RWPE1 (cell line): Measurements from ENCODE around the gene NEDD9.

Experiments used
- CTCF ChIA-PET: fragments of 350-600 bp; sonication (Branson Sonifier 250); formaldehyde crosslinking; extraction: SDS; loops from one replicate; lab custom pipeline; 2021; lab: Yijun Ruan, JAX
- POLR2A ChIA-PET: fragments of 400-600 bp; formaldehyde crosslinking; extraction: SDS; loops from one replicate; lab custom pipeline; 2020; ENCODE audit warnings: antibody characterized with exemption; ENCODE audit not compliant: low non-redundant PET; lab: Yijun Ruan, JAX
- DNase-seq: peaks from one replicate; pipeline ENCODE4 v3.0.0; 2012; ENCODE audit warnings: low spot score
- H3K27ac ChIP-seq: fragments of 450-650 bp; 2 replicates; pipeline ENCODE4 v1.5.1; 2017
- TF ChIP-seq, protein P1 (sequence below): fragments of 450-650 bp; conservative IDR thresholded peaks from 2 replicates; pipeline ENCODE4 v1.5.1; 2017; ENCODE audit warnings: low read depth, mild to moderate bottlenecking

NEDD9 gene

DNA sequence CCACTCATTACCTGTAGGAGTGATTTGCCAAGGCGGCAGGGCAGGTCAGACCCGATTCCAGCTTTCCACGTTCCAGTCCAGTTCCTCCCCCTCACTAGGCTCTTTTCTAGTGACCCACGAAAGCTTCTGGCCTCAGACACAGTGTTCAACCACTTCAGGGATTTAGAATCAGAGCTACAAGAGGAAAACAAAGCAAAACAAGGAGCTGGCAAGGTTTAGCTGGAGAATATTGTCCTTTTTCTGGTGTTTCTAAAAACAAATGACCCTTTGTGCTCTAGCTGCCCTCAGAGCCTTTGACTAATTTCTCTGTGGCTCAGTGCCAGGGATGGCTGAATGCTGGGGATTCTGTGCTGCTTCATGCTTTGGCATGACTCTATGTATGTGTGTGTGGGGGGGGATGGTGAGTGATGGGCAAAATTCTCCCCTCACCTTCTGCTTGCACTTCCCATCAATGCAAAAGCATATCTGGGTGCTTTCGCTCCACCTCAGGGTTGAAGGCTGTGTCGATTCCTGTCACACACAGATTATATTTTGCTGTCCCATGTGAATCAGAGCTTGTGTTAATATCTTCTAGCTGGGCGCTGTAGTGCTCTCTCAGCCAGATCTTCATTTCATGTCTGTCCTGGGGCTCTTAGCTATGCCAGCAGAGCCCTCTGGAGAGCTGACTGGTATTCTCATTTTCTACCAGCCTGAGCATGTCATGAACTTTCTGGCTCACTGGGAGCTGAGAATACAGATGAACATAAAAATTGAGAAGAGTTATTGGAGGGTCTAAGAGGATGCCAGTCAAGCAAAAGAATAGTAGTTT lies 19.3 kb upstream of the NEDD9 start:
- TF ChIP-seq, protein P1, sequence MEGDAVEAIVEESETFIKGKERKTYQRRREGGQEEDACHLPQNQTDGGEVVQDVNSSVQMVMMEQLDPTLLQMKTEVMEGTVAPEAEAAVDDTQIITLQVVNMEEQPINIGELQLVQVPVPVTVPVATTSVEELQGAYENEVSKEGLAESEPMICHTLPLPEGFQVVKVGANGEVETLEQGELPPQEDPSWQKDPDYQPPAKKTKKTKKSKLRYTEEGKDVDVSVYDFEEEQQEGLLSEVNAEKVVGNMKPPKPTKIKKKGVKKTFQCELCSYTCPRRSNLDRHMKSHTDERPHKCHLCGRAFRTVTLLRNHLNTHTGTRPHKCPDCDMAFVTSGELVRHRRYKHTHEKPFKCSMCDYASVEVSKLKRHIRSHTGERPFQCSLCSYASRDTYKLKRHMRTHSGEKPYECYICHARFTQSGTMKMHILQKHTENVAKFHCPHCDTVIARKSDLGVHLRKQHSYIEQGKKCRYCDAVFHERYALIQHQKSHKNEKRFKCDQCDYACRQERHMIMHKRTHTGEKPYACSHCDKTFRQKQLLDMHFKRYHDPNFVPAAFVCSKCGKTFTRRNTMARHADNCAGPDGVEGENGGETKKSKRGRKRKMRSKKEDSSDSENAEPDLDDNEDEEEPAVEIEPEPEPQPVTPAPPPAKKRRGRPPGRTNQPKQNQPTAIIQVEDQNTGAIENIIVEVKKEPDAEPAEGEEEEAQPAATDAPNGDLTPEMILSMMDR, result no peak
- H3K27ac ChIP-seq, result peak overlapping the region; percentile 19
- POLR2A ChIA-PET, result interaction anchor here (0.8 kb wide), 1 partner anchor 19 kb away, joined by 3 read pairs; the partner anchor contains the start of gene NEDD9
- peak; percentile 36 for DNase-seq
- CTCF ChIA-PET, result interaction anchor here (0.6 to 0.7 kb wide), 2 partner anchors 127 to 355 kb away, joined by 3 read pairs; no protein-coding TSS in a partner anchor

DNA sequence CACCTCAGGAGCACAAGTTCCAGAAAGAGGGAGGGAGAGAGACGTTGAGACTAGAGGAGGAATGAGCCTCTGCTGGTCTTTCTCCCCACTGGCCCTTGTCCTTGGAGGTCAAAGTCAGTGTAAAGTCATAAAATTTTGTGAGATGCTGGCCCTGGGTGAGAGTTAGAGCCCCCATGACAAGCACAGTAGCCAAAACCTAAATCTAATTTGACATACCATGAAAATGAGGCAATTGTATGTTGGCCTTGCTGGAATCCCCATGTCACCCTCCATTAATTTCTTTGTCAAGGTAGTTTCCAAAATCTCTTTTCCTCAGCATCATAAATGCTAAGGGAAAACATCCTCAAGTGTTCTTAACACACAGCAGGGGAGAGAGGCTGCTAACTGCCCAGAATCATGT lies 17.6 kb upstream of the NEDD9 start:
- H3K27ac ChIP-seq, result no peak overlapping the region
- CTCF ChIA-PET, result interaction anchor here (0.9 kb wide), 1 partner anchor 102 kb away, joined by 3 read pairs; no protein-coding TSS in a partner anchor
- POLR2A ChIA-PET, result no interaction called here

DNA sequence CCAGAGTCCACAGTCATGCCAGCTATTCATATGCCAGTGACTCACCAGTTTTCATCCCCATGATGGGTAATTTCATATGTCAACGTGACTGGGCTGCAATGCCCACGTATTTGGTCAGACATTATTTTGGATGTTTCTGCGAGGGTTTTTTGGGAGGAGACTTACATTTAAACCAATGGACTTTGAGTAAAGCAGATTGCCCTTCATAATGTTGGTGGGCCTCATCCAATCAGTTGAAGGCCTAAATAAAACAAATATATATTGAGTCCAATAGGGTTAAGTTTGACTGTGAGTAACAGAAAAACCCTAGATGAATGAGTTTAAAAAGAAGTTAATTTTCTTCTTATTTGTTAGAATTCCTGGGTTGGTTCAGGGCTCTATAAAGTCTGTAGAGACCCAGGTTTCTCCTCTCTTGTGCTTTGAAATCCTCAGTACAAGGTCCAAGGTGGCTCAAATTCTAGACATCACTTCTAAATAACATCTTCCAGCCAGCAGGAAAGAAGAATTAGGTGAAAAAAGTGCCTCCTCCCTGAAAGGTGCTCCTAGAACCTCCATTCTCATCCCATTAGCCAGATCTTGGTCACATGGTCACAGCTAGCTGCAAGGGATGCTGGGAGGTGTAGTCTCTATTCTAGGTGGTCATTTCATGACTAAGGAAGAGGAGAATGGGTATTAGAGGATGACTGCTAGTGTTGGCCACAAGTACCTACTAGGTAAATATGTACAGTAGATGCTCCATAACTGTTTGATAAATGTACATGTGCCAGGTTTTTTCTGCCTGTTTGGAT lies 16.7 kb upstream of the NEDD9 start:
- no peak overlapping the region for H3K27ac ChIP-seq
- ChIA-PET CTCF (no interaction called here), POLR2A (no interaction called here)
- DNase-seq, result no peak
- TF ChIP-seq, protein P1, result no peak

More for the DNA sequence above, 17.6 kb upstream of the NEDD9 start:
- TF ChIP-seq, protein P1, result no peak
- no peak for DNase-seq

DNA sequence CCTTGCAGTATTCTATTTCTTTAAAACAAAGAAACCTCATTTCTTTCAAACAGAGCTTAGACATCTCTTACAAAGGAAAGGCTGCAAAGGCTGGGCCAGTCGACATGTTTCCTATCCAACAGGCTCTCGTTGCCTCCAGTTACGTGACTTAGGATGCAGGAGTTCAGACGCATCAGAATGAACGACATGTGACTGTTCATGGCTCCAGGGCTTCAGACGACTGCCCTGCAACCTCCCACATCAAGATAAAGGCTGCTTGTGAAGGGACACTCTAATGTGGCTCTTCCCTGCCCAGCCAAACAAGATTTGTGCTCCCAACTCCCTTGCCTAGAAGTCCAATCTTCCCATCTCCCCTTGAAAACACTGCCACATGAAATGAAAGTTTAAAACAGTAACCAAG lies 14.3 kb upstream of the NEDD9 start:
- DNase-seq, result no peak
- ChIA-PET POLR2A (no interaction called here), CTCF (no interaction called here)
- no peak overlapping the region for H3K27ac ChIP-seq
- TF ChIP-seq, protein P1, result no peak

DNA sequence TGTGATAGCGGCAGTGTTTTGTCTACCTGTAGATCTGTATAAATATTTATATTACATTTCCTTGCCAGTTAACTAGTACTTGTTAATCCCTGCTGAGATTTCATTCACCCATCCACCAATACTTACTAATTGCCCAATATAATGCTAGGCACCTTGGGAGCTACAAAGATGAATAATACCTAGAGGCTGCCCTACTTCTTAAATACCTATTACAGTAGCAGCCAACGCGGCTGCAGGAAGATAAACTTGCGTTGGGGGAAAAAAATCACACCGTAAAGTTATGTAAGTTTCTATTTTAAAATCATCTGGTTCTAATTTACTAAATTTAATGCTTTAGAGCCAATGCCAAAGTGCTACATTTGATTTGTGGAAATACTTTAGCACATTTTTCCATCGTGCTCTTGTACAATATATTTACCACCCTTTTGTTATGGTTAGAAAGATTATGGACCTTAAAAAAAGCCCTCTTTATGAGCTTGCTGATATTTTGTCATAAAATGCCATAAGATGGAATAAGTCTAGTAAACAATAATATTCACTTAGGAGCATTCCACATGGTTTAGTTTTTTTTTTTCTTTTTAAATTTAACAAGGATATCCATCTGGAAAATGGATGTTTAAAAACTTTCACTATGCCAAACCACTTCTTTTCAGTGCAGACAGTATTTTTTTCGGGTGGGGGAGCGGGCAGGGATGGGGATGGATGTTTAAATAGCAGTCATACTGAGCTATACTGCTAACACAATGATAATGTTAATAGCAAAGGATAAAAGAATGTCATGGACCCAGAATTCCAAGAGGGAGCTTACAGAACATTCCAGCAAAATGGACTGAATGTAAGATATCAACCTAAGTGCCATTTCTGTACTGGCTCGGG lies 13.2 kb upstream of the NEDD9 start:
- H3K27ac ChIP-seq, result no peak overlapping the region
- POLR2A ChIA-PET, result no interaction called here
- TF ChIP-seq, protein P1, result no peak
- CTCF ChIA-PET, result no interaction called here
- no peak for DNase-seq
